Measurements from ENCODE around the gene NOTCH2. TPM values are rescaled to one million over a fixed set of nuclear protein-coding genes. Genes with fewer than 3 reads are reported as not detected.

NOTCH2 gene
- total and polyA plus RNA-seq, 4 donors = 8.7 to 55.3 (median 27.4) TPM

DNA sequence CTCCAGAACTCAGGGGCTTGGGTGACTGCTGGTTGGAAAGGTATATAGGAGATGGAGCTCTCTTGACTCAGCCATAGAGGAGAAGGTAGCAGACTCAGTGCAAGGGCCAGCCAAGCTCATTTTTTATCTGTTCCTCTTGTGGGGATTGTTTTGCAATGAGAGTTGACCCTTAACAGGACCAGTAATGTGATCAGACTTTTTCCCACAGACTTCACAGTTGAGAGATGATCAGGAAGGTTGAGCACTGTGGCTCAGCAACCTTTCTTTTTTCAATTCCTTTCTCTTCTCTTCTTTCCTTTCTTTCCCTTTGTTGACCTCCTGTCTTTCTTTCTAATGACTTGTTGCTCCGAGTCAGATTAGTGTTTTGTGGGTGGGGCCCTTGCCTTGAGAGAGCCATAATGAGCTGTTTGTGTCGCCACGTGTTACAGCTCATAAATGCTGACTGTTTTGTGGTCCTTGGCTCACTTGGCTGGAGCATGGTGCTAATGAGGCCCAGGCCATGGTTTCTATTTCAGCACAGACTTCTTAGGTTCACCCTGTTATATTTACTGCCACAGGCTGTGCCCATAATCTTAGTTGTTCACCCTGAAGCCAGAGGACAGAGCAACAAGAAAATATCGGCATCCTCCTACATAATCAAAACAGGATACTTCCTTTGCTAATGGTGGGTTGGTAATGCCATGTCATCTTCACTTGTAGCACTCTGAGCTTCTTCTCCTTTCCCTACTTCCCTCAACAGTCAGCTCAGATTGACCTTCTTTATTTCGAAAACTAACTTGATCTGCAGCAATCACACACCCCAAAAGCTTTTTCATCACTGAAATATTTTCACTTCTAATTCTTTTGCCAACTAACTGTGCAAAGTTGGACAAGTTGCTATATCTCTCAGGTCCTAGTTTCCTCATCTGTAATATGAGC, 187.1 kb downstream of the NOTCH2 start (continued):
- TF ChIP-seq, protein P1, sequence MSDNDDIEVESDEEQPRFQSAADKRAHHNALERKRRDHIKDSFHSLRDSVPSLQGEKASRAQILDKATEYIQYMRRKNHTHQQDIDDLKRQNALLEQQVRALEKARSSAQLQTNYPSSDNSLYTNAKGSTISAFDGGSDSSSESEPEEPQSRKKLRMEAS (IDR thresholded peaks at IDR 0.05) = no peak
- TF ChIP-seq NR2F2 (IDR thresholded peaks at IDR 0.05) = no peak

DNA sequence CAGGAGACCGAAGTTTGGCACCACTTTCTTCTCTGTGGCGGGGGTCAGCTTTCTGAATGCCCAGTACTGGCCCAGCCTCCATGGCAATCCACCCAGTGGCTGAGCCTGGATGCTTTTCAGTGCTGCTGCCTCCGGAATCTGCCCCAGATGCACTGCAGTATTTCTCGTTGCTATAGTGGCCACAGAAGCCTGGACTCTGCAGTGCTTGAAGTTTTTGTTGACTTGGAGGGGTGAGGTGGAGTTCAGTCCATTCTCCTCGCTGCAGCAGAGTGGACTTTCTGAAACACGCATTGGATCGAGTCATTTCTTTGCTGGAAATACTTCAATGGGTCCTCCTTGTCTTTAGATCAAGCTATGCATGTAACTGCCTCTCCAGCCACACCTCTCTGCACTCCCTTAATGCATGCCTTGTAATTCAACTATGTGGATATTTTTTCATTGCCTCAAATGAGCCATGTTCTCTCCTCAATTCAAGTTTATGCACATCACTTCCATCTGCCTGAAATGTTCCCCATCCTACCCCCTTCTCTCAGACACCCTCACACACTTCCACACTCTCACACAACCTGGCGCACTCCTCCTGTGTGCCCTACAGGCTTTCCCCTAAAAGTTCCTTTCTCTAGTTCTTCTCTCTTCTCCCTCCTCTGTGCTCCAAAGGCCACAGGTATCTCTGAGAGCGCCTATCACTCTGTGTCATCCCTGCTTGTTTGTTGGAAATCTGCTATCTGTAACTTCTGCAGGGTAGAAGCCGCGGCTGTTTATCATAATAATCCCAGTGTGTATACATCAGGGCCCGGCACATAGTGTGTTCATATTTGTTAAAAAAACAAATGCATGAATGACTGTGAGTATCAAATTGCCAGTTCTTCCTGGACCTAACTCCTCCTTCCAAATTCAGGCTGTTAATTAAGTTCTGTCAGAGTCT, 189.7 kb downstream of the NOTCH2 start:
- no peak overlapping the region for H3K9ac ChIP-seq (ENCODE audit: low read depth in 1 of 2, low read length in 2 of 2)
- H3K27me3 ChIP-seq (ENCODE audit: control insufficient read depth in 4 of 4, insufficient read depth in 4 of 4, low read length in 3 of 4) = no peaks in the 10 kb centered on the region
- H3K27ac ChIP-seq (ENCODE audit: low read depth in 1 of 2, low read length in 2 of 2) = no peak overlapping the region
- no peak for DNase-seq (ENCODE audit: low spot score)
- TF ChIP-seq NR2F2 (IDR thresholded peaks at IDR 0.05) = no peak
- TF ChIP-seq, protein P2, sequence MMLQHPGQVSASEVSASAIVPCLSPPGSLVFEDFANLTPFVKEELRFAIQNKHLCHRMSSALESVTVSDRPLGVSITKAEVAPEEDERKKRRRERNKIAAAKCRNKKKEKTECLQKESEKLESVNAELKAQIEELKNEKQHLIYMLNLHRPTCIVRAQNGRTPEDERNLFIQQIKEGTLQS (IDR thresholded peaks at IDR 0.05) = no peak
- no peak for TF ChIP-seq YY1 (IDR thresholded peaks at IDR 0.05)
- TF ChIP-seq, protein P3, sequence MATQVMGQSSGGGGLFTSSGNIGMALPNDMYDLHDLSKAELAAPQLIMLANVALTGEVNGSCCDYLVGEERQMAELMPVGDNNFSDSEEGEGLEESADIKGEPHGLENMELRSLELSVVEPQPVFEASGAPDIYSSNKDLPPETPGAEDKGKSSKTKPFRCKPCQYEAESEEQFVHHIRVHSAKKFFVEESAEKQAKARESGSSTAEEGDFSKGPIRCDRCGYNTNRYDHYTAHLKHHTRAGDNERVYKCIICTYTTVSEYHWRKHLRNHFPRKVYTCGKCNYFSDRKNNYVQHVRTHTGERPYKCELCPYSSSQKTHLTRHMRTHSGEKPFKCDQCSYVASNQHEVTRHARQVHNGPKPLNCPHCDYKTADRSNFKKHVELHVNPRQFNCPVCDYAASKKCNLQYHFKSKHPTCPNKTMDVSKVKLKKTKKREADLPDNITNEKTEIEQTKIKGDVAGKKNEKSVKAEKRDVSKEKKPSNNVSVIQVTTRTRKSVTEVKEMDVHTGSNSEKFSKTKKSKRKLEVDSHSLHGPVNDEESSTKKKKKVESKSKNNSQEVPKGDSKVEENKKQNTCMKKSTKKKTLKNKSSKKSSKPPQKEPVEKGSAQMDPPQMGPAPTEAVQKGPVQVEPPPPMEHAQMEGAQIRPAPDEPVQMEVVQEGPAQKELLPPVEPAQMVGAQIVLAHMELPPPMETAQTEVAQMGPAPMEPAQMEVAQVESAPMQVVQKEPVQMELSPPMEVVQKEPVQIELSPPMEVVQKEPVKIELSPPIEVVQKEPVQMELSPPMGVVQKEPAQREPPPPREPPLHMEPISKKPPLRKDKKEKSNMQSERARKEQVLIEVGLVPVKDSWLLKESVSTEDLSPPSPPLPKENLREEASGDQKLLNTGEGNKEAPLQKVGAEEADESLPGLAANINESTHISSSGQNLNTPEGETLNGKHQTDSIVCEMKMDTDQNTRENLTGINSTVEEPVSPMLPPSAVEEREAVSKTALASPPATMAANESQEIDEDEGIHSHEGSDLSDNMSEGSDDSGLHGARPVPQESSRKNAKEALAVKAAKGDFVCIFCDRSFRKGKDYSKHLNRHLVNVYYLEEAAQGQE (IDR thresholded peaks at IDR 0.05) = no peak
- TF ChIP-seq RXRA (IDR thresholded peaks at IDR 0.05) = no peak
- no peak for TF ChIP-seq SP1 (IDR thresholded peaks at IDR 0.05)
- no peak for TF ChIP-seq RAD21 (IDR thresholded peaks at IDR 0.05)
- TF ChIP-seq, protein P4, sequence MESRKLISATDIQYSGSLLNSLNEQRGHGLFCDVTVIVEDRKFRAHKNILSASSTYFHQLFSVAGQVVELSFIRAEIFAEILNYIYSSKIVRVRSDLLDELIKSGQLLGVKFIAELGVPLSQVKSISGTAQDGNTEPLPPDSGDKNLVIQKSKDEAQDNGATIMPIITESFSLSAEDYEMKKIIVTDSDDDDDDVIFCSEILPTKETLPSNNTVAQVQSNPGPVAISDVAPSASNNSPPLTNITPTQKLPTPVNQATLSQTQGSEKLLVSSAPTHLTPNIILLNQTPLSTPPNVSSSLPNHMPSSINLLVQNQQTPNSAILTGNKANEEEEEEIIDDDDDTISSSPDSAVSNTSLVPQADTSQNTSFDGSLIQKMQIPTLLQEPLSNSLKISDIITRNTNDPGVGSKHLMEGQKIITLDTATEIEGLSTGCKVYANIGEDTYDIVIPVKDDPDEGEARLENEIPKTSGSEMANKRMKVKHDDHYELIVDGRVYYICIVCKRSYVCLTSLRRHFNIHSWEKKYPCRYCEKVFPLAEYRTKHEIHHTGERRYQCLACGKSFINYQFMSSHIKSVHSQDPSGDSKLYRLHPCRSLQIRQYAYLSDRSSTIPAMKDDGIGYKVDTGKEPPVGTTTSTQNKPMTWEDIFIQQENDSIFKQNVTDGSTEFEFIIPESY (IDR thresholded peaks at IDR 0.05) = no peak
- TF ChIP-seq, protein P5, sequence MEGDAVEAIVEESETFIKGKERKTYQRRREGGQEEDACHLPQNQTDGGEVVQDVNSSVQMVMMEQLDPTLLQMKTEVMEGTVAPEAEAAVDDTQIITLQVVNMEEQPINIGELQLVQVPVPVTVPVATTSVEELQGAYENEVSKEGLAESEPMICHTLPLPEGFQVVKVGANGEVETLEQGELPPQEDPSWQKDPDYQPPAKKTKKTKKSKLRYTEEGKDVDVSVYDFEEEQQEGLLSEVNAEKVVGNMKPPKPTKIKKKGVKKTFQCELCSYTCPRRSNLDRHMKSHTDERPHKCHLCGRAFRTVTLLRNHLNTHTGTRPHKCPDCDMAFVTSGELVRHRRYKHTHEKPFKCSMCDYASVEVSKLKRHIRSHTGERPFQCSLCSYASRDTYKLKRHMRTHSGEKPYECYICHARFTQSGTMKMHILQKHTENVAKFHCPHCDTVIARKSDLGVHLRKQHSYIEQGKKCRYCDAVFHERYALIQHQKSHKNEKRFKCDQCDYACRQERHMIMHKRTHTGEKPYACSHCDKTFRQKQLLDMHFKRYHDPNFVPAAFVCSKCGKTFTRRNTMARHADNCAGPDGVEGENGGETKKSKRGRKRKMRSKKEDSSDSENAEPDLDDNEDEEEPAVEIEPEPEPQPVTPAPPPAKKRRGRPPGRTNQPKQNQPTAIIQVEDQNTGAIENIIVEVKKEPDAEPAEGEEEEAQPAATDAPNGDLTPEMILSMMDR (IDR thresholded peaks at IDR 0.05; ENCODE audit: low read depth, low read length, missing input control) = no peak
- no peak for TF ChIP-seq FOXA1 (IDR thresholded peaks at IDR 0.05)
- no peak for TF ChIP-seq HNF4A (conservative IDR thresholded peaks at IDR 0.05)
- no peak for TF ChIP-seq HNF4G (IDR thresholded peaks at IDR 0.05)
- TF ChIP-seq EGR1 (IDR thresholded peaks at IDR 0.05; ENCODE audit: low read depth in 2 of 2) = no peak
- no peak for TF ChIP-seq TAF1 (conservative IDR thresholded peaks at IDR 0.05)
- 72% methylated on average over 12 of the region's 12 CpGs for WGBS
- H3K9me3 ChIP-seq (ENCODE audit: control insufficient read depth in 4 of 4, low read length in 3 of 4) = no peaks in the 10 kb centered on the region
- no peaks in the 10 kb centered on the region for H3K36me3 ChIP-seq (ENCODE audit: control insufficient read depth in 4 of 4, insufficient read depth in 3 of 4, low read depth in 1 of 4, low read length in 3 of 4)
- H3K4me1 ChIP-seq (ENCODE audit: control insufficient read depth in 4 of 4, insufficient read depth in 4 of 4, low read length in 3 of 4) = no peaks in the 10 kb centered on the region
- no peak overlapping the region for H3K4me3 ChIP-seq (ENCODE audit: low read depth in 1 of 3, low read length in 3 of 3)
